Measurements from ENCODE around the gene MYLK4.
"Not testable (repeated sequence)": the region's sequence is repeated elsewhere in the genome, so short reads cannot be mapped to it uniquely, and the experiment has no call there.

MYLK4 gene

GRCh38 chr6:2765166-2765895, 14.6 kb upstream of the MYLK4 start, which contains the start of gene WRNIP1:
TSS of gene WRNIP1 (plus strand) at chr6:2765393. CDS start at chr6:2765623, 230 bp downstream.
- under 1% methylated on average over 103 of the region's 104 CpGs for WGBS
- H3K9me3 ChIP-seq (ENCODE audit: insufficient read depth, low read depth, low read length) = 0 out of 2 replicates have a peak, but pooled peaks cover 1% of the 10 kb centered on the region
- H3K36me3 ChIP-seq (ENCODE audit: insufficient read depth, low read length) = peaks cover 9% of the 10 kb centered on the region
- H3K27ac ChIP-seq (ENCODE audit: low read depth, low read length) = peak within 1 kb of the TSS; percentile 65
- H3K27me3 ChIP-seq (ENCODE audit: insufficient read depth, low read length) = peaks cover 3% of the 10 kb centered on the region; the same call in 1 of the 2 replicates
- peak within 1 kb of the TSS; percentile 81 for H3K9ac ChIP-seq (ENCODE audit: low read depth, low read length)
- H3K4me1 ChIP-seq (ENCODE audit: insufficient read depth, low read length) = peaks cover 31% of the 10 kb centered on the region
- H3K4me3 ChIP-seq (ENCODE audit: low read length) = peak within 1 kb of the TSS; percentile 90

GRCh38 chr6:2764610-2765165, 14.0 kb upstream of the MYLK4 start:
- H3K4me3 ChIP-seq (ENCODE audit: low read length) = peak overlapping the region; percentile 64
- H3K27me3 ChIP-seq (ENCODE audit: insufficient read depth, low read length) = peaks cover 3% of the 10 kb centered on the region; the same call in 1 of the 2 replicates
- peak overlapping the region; percentile 76 for H3K9ac ChIP-seq (ENCODE audit: low read depth, low read length)
- WGBS = 2% methylated on average over 44 of the region's 45 CpGs
- peaks cover 25% of the 10 kb centered on the region for H3K4me1 ChIP-seq (ENCODE audit: insufficient read depth, low read length)
- H3K36me3 ChIP-seq (ENCODE audit: insufficient read depth, low read length) = peaks cover 8% of the 10 kb centered on the region; the same call in 1 of the 2 replicates
- H3K9me3 ChIP-seq (ENCODE audit: insufficient read depth, low read depth, low read length) = 0 out of 2 replicates have a peak, but pooled peaks cover 3% of the 10 kb centered on the region
- H3K27ac ChIP-seq (ENCODE audit: low read depth, low read length) = peak overlapping the region; percentile 6

GRCh38 chr6:2763876-2764540, 13.3 kb upstream of the MYLK4 start:
- Histone ChIP-seq H3K9ac (ENCODE audit: low read depth, low read length) (peak overlapping the region; percentile 76; the same call in 1 of the 2 replicates), H3K27ac (ENCODE audit: low read depth, low read length) (no peak overlapping the region), H3K36me3 (ENCODE audit: insufficient read depth, low read length) (peaks cover 8% of the 10 kb centered on the region; the same call in 1 of the 2 replicates), H3K9me3 (ENCODE audit: insufficient read depth, low read depth, low read length) (0 out of 2 replicates have a peak, but pooled peaks cover 3% of the 10 kb centered on the region), H3K27me3 (ENCODE audit: insufficient read depth, low read length) (peaks cover 3% of the 10 kb centered on the region; the same call in 1 of the 2 replicates), H3K4me3 (ENCODE audit: low read length) (peak overlapping the region; percentile 64), H3K4me1 (ENCODE audit: insufficient read depth, low read length) (peaks cover 19% of the 10 kb centered on the region)
- WGBS = 92% methylated on average over 27 of the region's 27 CpGs

- no peak overlapping the region for H3K9ac ChIP-seq (ENCODE audit: low read depth, low read length)
- no peak overlapping the region for H3K27ac ChIP-seq (ENCODE audit: low read depth, low read length)
- H3K4me1 ChIP-seq (ENCODE audit: insufficient read depth, low read length) = peaks cover 15% of the 10 kb centered on the region
- peaks cover 3% of the 10 kb centered on the region; the same call in 1 of the 2 replicates for H3K36me3 ChIP-seq (ENCODE audit: insufficient read depth, low read length)
- 0 out of 2 replicates have a peak, but pooled peaks cover 3% of the 10 kb centered on the region for H3K9me3 ChIP-seq (ENCODE audit: insufficient read depth, low read depth, low read length)
- peaks cover 3% of the 10 kb centered on the region; the same call in 1 of the 2 replicates for H3K27me3 ChIP-seq (ENCODE audit: insufficient read depth, low read length)
- no peak overlapping the region for H3K4me3 ChIP-seq (ENCODE audit: low read length)
- 97% methylated on average over 36 of the region's 36 CpGs for WGBS
Observed at GRCh38 chr6:2763345-2763841, 12.7 kb upstream of the MYLK4 start.

- H3K9me3 ChIP-seq (ENCODE audit: insufficient read depth, low read depth, low read length); H3K36me3 ChIP-seq (ENCODE audit: insufficient read depth, low read length); H3K4me1 ChIP-seq (ENCODE audit: insufficient read depth, low read length); H3K9ac ChIP-seq (ENCODE audit: low read depth, low read length); H3K27me3 ChIP-seq (ENCODE audit: insufficient read depth, low read length); H3K4me3 ChIP-seq (ENCODE audit: low read length); H3K27ac ChIP-seq (ENCODE audit: low read depth, low read length): not testable (repeated sequence)
- 89% methylated on average over 4 of the region's 4 CpGs for WGBS
Observed at GRCh38 chr6:2762868-2763267, 12.1 kb upstream of the MYLK4 start.

GRCh38 chr6:2760882-2761842, 10.4 kb upstream of the MYLK4 start:
- Histone ChIP-seq H3K27ac (ENCODE audit: low read depth, low read length) (no peak overlapping the region), H3K4me1 (ENCODE audit: insufficient read depth, low read length) (no peaks in the 10 kb centered on the region), H3K4me3 (ENCODE audit: low read length) (no peak overlapping the region), H3K9me3 (ENCODE audit: insufficient read depth, low read depth, low read length) (0 out of 2 replicates have a peak, but pooled peaks cover 3% of the 10 kb centered on the region), H3K36me3 (ENCODE audit: insufficient read depth, low read length) (no peaks in the 10 kb centered on the region), H3K27me3 (ENCODE audit: insufficient read depth, low read length) (no peaks in the 10 kb centered on the region), H3K9ac (ENCODE audit: low read depth, low read length) (no peak overlapping the region)
- WGBS = 91% methylated on average over 7 of the region's 8 CpGs

- Histone ChIP-seq H3K27me3 (ENCODE audit: insufficient read depth, low read length) (no peaks in the 10 kb centered on the region), H3K9ac (ENCODE audit: low read depth, low read length) (no peak overlapping the region), H3K9me3 (ENCODE audit: insufficient read depth, low read depth, low read length) (0 out of 2 replicates have a peak, but pooled peaks cover 3% of the 10 kb centered on the region), H3K4me1 (ENCODE audit: insufficient read depth, low read length) (no peaks in the 10 kb centered on the region), H3K4me3 (ENCODE audit: low read length) (no peak overlapping the region), H3K36me3 (ENCODE audit: insufficient read depth, low read length) (no peaks in the 10 kb centered on the region), H3K27ac (ENCODE audit: low read depth, low read length) (no peak overlapping the region)
- 92% methylated on average over 3 of the region's 3 CpGs for WGBS
Observed at GRCh38 chr6:2758980-2759379, 8.3 kb upstream of the MYLK4 start.

GRCh38 chr6:2756687-2757224, 6.0 kb upstream of the MYLK4 start:
- Histone ChIP-seq H3K27me3 (ENCODE audit: insufficient read depth, low read length) (no peaks in the 10 kb centered on the region), H3K4me1 (ENCODE audit: insufficient read depth, low read length) (no peaks in the 10 kb centered on the region), H3K9ac (ENCODE audit: low read depth, low read length) (no peak overlapping the region), H3K36me3 (ENCODE audit: insufficient read depth, low read length) (no peaks in the 10 kb centered on the region), H3K9me3 (ENCODE audit: insufficient read depth, low read depth, low read length) (0 out of 2 replicates have a peak, but pooled peaks cover 3% of the 10 kb centered on the region), H3K4me3 (ENCODE audit: low read length) (no peak overlapping the region), H3K27ac (ENCODE audit: low read depth, low read length) (no peak overlapping the region)
- WGBS = 93% methylated on average over 3 of the region's 3 CpGs

GRCh38 chr6:2756241-2756640, 5.5 kb upstream of the MYLK4 start:
- no peaks in the 10 kb centered on the region for H3K36me3 ChIP-seq (ENCODE audit: insufficient read depth, low read length)
- H3K9me3 ChIP-seq (ENCODE audit: insufficient read depth, low read depth, low read length) = 0 out of 2 replicates have a peak, but pooled peaks cover 3% of the 10 kb centered on the region
- no peak overlapping the region for H3K9ac ChIP-seq (ENCODE audit: low read depth, low read length)
- H3K27me3 ChIP-seq (ENCODE audit: insufficient read depth, low read length) = no peaks in the 10 kb centered on the region
- H3K27ac ChIP-seq (ENCODE audit: low read depth, low read length) = no peak overlapping the region
- no peaks in the 10 kb centered on the region for H3K4me1 ChIP-seq (ENCODE audit: insufficient read depth, low read length)
- WGBS = 100% methylated on average over 1 of the region's 2 CpGs
- no peak overlapping the region for H3K4me3 ChIP-seq (ENCODE audit: low read length)

GRCh38 chr6:2755456-2755855, 4.7 kb upstream of the MYLK4 start:
- H3K9me3 ChIP-seq (ENCODE audit: insufficient read depth, low read depth, low read length) = 0 out of 2 replicates have a peak, but pooled peaks cover 3% of the 10 kb centered on the region
- H3K4me1 ChIP-seq (ENCODE audit: insufficient read depth, low read length) = no peaks in the 10 kb centered on the region
- no peak overlapping the region for H3K4me3 ChIP-seq (ENCODE audit: low read length)
- no peak overlapping the region for H3K27ac ChIP-seq (ENCODE audit: low read depth, low read length)
- H3K27me3 ChIP-seq (ENCODE audit: insufficient read depth, low read length) = no peaks in the 10 kb centered on the region
- 100% methylated on average over 3 of the region's 3 CpGs for WGBS
- H3K36me3 ChIP-seq (ENCODE audit: insufficient read depth, low read length) = no peaks in the 10 kb centered on the region
- no peak overlapping the region for H3K9ac ChIP-seq (ENCODE audit: low read depth, low read length)
